Measurements from ENCODE around the gene ABLIM2.

The ABLIM2 gene

DNA sequence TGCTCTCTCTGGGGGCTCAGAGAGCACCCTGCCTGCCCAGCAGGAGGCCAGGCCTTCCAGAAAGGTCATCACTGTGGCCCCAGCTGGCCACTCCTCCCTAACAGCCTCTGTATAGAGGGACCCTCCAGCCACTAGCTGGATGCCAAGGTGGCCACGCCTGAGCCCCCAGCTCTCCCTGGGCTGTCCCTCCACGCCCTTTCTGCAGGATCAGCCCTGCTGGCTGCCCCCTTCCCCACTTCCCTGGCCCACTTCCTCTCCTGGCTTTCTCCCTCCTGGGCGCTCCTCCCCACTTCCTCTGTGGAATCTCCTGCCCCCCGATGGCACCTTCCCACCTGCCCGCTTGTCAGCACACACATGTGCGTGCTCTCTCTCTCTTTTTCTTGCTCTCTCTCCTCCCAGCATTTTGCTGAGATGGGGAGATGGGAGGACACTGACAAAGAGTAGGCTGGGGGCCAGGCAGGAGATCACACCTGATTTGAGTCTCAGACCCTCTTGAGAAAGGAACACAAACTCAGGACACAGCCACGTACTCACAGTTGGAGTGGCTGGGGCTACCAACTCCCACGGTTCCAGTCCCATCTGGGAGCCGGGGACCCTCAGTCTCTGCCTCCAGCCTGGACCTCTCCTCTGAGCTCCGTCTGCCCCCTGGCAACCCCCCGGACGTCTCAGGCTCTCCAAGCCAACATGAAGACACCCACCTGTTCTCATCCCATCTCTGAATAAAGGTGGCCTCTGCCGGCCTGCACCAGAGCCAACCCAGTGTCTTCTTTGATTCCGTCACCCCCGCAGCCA is 156.9 kb downstream of the ABLIM2 start:
- H3K9ac ChIP-seq (ENCODE audit: low read depth in 1 of 2, low read length in 2 of 2): no peak overlapping the region
- H3K4me3 ChIP-seq (ENCODE audit: low read length in 2 of 2): no peak overlapping the region
- no peak overlapping the region for H3K27ac ChIP-seq (ENCODE audit: low read depth in 2 of 2, low read length in 2 of 2)
- H3K36me3 ChIP-seq (ENCODE audit: control insufficient read depth in 2 of 2, insufficient read depth in 2 of 2, low read length in 2 of 2): no peaks in the 10 kb centered on the region
- no peaks in the 10 kb centered on the region for H3K27me3 ChIP-seq (ENCODE audit: control insufficient read depth in 2 of 2, insufficient read depth in 2 of 2, low read length in 2 of 2)
- H3K9me3 ChIP-seq (ENCODE audit: control insufficient read depth in 2 of 2, low read length in 2 of 2): no peaks in the 10 kb centered on the region
- H3K4me1 ChIP-seq (ENCODE audit: control insufficient read depth in 2 of 2, insufficient read depth in 2 of 2, low read length in 2 of 2): no peaks in the 10 kb centered on the region

DNA sequence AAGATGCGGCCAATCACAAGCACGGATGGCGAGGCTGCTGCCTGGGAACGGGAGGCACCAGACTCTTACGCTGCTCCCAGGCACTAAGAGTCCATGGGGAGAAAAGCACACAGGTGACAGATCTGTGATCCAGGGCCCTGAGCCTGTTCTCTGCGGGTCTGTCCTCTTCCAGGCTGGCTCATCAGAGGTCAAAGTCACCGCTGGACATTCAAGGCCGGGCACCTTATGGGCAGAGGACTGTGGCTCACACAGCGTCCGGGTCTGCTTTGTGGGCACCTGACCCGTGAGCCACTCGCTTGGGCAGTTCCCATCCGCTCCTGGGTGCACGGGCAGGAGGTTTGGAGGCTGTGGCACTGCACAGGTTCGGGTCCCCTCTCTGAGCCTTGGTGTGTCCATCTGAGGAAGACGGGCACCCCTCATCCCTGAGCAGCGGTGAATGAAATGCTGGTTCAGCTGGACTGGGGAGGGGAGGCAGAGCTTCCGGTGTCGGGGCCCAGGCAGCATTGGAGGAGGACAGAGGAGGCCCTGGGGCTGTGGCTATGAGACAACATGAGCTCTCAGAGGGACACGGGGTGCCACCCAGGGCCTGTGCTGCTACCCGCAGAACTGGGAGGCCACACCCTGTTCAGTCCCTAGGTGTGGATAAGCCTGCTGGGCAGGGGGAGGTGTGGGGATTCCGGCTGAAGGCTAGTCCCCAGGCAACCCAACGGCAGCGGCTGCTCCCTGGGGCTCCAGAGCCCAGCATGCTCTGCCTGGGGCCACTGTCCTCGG is 157.7 kb downstream of the ABLIM2 start:
- Histone ChIP-seq H3K36me3 (ENCODE audit: control insufficient read depth in 2 of 2, insufficient read depth in 2 of 2, low read length in 2 of 2) (no peaks in the 10 kb centered on the region), H3K9ac (ENCODE audit: low read depth in 1 of 2, low read length in 2 of 2) (no peak overlapping the region), H3K27ac (ENCODE audit: low read depth in 2 of 2, low read length in 2 of 2) (no peak overlapping the region), H3K4me3 (ENCODE audit: low read length in 2 of 2) (no peak overlapping the region), H3K4me1 (ENCODE audit: control insufficient read depth in 2 of 2, insufficient read depth in 2 of 2, low read length in 2 of 2) (no peaks in the 10 kb centered on the region), H3K27me3 (ENCODE audit: control insufficient read depth in 2 of 2, insufficient read depth in 2 of 2, low read length in 2 of 2) (no peaks in the 10 kb centered on the region), H3K9me3 (ENCODE audit: control insufficient read depth in 2 of 2, low read length in 2 of 2) (no peaks in the 10 kb centered on the region)

DNA sequence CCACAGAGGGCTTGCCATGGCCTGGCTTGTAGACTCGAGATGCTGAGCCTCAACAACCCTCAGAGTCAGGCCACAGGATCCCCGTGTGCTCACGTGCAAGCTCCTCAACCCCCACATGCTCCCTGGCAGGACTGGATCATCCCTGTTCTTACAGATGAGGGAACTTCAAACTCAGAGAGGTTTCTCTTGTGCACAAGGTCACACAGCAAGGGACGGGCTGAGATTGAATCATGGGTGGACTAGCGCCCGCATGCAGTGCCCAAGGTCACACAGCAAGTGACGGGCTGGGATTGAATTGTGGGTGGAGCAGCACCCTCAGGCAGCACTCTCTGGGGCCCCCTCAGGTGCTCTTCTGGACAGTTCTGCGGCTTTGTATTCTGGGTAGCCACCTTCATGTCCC is 158.4 kb downstream of the ABLIM2 start:
- no peak overlapping the region for H3K4me3 ChIP-seq (ENCODE audit: low read length in 2 of 2)
- H3K9ac ChIP-seq (ENCODE audit: low read depth in 1 of 2, low read length in 2 of 2): no peak overlapping the region
- H3K36me3 ChIP-seq (ENCODE audit: control insufficient read depth in 2 of 2, insufficient read depth in 2 of 2, low read length in 2 of 2): no peaks in the 10 kb centered on the region
- no peaks in the 10 kb centered on the region for H3K27me3 ChIP-seq (ENCODE audit: control insufficient read depth in 2 of 2, insufficient read depth in 2 of 2, low read length in 2 of 2)
- no peaks in the 10 kb centered on the region for H3K4me1 ChIP-seq (ENCODE audit: control insufficient read depth in 2 of 2, insufficient read depth in 2 of 2, low read length in 2 of 2)
- no peaks in the 10 kb centered on the region for H3K9me3 ChIP-seq (ENCODE audit: control insufficient read depth in 2 of 2, low read length in 2 of 2)
- H3K27ac ChIP-seq (ENCODE audit: low read depth in 2 of 2, low read length in 2 of 2): no peak overlapping the region

DNA sequence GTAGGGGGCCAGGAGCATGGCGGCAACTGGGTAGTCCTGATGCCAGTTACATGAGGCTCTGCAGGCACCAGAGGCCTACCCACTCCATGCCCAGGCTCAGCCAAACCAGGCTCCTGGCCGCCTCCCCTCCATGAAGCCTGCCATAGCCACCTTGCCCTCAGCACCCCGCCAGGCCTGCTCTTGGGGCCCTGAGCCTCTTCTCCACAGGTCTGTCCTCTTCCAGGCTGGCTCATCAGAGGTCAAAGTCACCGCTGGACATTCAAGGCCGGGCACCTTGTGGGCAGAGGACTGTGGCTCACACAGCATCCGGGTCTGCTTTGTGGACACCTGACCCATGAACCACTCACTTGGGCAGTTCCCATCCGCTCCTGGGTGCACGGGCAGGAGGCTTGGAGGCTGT is 158.9 kb downstream of the ABLIM2 start:
- Histone ChIP-seq H3K9me3 (ENCODE audit: control insufficient read depth in 2 of 2, low read length in 2 of 2) (no peaks in the 10 kb centered on the region), H3K9ac (ENCODE audit: low read depth in 1 of 2, low read length in 2 of 2) (no peak overlapping the region), H3K27me3 (ENCODE audit: control insufficient read depth in 2 of 2, insufficient read depth in 2 of 2, low read length in 2 of 2) (no peaks in the 10 kb centered on the region), H3K4me1 (ENCODE audit: control insufficient read depth in 2 of 2, insufficient read depth in 2 of 2, low read length in 2 of 2) (no peaks in the 10 kb centered on the region), H3K36me3 (ENCODE audit: control insufficient read depth in 2 of 2, insufficient read depth in 2 of 2, low read length in 2 of 2) (no peaks in the 10 kb centered on the region), H3K4me3 (ENCODE audit: low read length in 2 of 2) (no peak overlapping the region), H3K27ac (ENCODE audit: low read depth in 2 of 2, low read length in 2 of 2) (no peak overlapping the region)

DNA sequence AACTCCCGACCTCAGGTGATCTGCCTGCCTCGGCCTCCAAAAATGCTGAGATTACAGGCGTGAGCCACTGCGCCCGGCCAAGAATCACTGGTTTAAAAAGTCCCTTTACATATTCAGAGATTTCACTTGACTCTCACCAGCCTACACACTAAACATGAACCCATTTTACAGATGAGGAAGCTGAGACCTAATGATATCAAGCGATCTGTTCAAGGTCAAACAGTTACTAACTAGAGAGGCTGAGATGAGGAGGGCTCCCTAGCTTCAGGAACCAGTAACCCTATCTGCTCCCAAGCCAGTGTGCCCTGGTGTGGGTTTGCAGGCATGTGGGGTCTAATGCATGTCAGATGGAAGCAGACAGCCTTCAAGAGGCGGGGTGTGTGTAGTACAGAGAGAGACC is 159.3 kb downstream of the ABLIM2 start:
- no peaks in the 10 kb centered on the region for H3K4me1 ChIP-seq (ENCODE audit: control insufficient read depth in 2 of 2, insufficient read depth in 2 of 2, low read length in 2 of 2)
- no peak overlapping the region for H3K9ac ChIP-seq (ENCODE audit: low read depth in 1 of 2, low read length in 2 of 2)
- no peaks in the 10 kb centered on the region for H3K36me3 ChIP-seq (ENCODE audit: control insufficient read depth in 2 of 2, insufficient read depth in 2 of 2, low read length in 2 of 2)

DNA sequence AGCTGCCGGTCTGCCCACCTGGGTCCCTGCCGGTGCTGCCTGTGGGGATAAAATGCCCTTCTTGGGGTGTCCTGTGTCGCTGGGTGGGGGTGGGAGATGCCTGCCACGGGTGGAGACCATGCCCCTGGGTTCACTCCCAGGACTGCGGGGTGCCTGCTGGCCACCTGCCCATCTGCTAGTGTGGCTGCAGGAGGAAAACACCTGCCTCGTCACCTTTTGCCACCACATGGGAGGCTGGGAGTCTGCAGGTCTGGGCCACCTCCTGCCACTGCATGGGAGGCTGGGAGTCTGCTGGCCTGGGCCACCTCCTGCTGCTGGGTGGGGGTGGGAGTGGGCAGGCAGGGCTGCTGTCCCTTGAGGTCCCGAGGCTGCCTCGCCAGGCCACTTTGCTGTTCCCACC is 160.2 kb downstream of the ABLIM2 start:
- no peaks in the 10 kb centered on the region for H3K27me3 ChIP-seq (ENCODE audit: control insufficient read depth in 2 of 2, insufficient read depth in 2 of 2, low read length in 2 of 2)
- no peaks in the 10 kb centered on the region for H3K9me3 ChIP-seq (ENCODE audit: control insufficient read depth in 2 of 2, low read length in 2 of 2)
- H3K9ac ChIP-seq (ENCODE audit: low read depth in 1 of 2, low read length in 2 of 2): no peak overlapping the region
- no peak overlapping the region for H3K4me3 ChIP-seq (ENCODE audit: low read length in 2 of 2)
- no peaks in the 10 kb centered on the region for H3K36me3 ChIP-seq (ENCODE audit: control insufficient read depth in 2 of 2, insufficient read depth in 2 of 2, low read length in 2 of 2)
- H3K4me1 ChIP-seq (ENCODE audit: control insufficient read depth in 2 of 2, insufficient read depth in 2 of 2, low read length in 2 of 2): no peaks in the 10 kb centered on the region
- no peak overlapping the region for H3K27ac ChIP-seq (ENCODE audit: low read depth in 2 of 2, low read length in 2 of 2)

More for the DNA sequence above, 159.3 kb downstream of the ABLIM2 start:
- no peak overlapping the region for H3K27ac ChIP-seq (ENCODE audit: low read depth in 2 of 2, low read length in 2 of 2)
- H3K27me3 ChIP-seq (ENCODE audit: control insufficient read depth in 2 of 2, insufficient read depth in 2 of 2, low read length in 2 of 2): no peaks in the 10 kb centered on the region
- no peaks in the 10 kb centered on the region for H3K9me3 ChIP-seq (ENCODE audit: control insufficient read depth in 2 of 2, low read length in 2 of 2)
- no peak overlapping the region for H3K4me3 ChIP-seq (ENCODE audit: low read length in 2 of 2)

DNA sequence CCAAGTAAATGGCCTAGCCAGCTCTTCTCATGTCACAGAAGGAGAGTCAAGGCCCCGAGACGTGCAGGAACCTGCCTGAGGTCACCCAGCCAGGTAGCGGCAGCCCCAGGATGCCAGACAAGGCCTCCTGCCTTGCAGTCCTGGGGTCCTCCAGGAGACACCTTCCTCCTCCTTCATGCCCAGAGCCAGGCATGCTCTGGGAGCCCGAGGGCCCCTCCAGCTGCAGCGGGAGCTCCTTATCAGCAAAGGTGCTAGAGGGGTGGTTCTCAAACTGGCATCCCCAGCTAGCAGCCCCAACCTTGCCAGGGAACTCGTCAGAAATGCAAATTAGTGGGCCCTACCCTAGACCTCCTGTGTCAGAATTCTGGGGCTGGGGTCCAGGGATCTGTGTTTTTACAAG is 162.7 kb downstream of the ABLIM2 start:
- Histone ChIP-seq H3K9me3 (ENCODE audit: control insufficient read depth in 2 of 2, low read length in 2 of 2) (no peaks in the 10 kb centered on the region), H3K27ac (ENCODE audit: low read depth in 2 of 2, low read length in 2 of 2) (no peak overlapping the region), H3K27me3 (ENCODE audit: control insufficient read depth in 2 of 2, insufficient read depth in 2 of 2, low read length in 2 of 2) (no peaks in the 10 kb centered on the region), H3K4me1 (ENCODE audit: control insufficient read depth in 2 of 2, insufficient read depth in 2 of 2, low read length in 2 of 2) (no peaks in the 10 kb centered on the region), H3K9ac (ENCODE audit: low read depth in 1 of 2, low read length in 2 of 2) (no peak overlapping the region), H3K36me3 (ENCODE audit: control insufficient read depth in 2 of 2, insufficient read depth in 2 of 2, low read length in 2 of 2) (no peaks in the 10 kb centered on the region), H3K4me3 (ENCODE audit: low read length in 2 of 2) (no peak overlapping the region)

DNA sequence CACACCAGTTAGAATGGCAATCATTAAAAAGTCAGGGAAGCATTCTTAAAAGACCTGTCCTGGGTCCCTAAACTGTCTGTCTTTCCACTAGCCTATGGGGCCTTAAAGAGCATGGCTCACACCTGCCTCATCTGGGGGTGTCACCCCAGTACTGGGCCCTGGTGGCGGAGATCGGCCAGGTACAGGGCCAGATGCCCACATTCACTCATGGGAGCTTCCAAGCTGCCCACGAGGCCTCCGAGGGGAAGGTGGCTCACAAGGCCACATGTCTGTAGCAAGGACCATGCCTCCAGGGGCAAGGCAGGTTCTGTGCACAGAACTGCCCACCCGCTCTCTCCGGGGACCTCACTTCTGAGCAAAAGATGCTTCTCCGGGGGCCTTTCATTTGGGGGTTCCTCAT is 163.5 kb downstream of the ABLIM2 start:
- no peaks in the 10 kb centered on the region for H3K27me3 ChIP-seq (ENCODE audit: control insufficient read depth in 2 of 2, insufficient read depth in 2 of 2, low read length in 2 of 2)
- no peaks in the 10 kb centered on the region for H3K9me3 ChIP-seq (ENCODE audit: control insufficient read depth in 2 of 2, low read length in 2 of 2)
- no peaks in the 10 kb centered on the region for H3K4me1 ChIP-seq (ENCODE audit: control insufficient read depth in 2 of 2, insufficient read depth in 2 of 2, low read length in 2 of 2)
- H3K27ac ChIP-seq (ENCODE audit: low read depth in 2 of 2, low read length in 2 of 2): no peak overlapping the region
- H3K4me3 ChIP-seq (ENCODE audit: low read length in 2 of 2): no peak overlapping the region
- H3K36me3 ChIP-seq (ENCODE audit: control insufficient read depth in 2 of 2, insufficient read depth in 2 of 2, low read length in 2 of 2): no peaks in the 10 kb centered on the region
- no peak overlapping the region for H3K9ac ChIP-seq (ENCODE audit: low read depth in 1 of 2, low read length in 2 of 2)

DNA sequence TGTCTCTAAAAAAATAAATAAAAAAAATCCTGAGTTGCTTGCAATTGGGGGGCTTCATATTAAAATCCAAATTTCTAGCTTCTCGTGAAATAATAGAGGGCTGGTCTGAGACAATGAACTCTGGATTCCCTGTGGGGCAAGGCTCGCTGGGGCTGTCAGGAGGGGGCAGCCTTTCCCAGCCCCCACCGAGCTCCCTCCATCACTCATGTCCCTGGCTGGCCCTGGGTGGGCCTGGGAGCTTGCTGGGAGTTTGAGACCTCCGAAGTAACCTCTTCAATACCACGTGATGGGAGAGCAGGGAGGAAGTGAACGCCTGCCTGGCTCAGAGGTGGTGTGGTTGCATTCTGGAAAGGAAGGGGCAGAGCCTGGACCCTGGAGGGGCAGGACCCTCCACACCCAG is 164.9 kb downstream of the ABLIM2 start:
- no peaks in the 10 kb centered on the region for H3K9me3 ChIP-seq (ENCODE audit: control insufficient read depth in 2 of 2, low read length in 2 of 2)
- H3K4me3 ChIP-seq (ENCODE audit: low read length in 2 of 2): no peak overlapping the region
- H3K36me3 ChIP-seq (ENCODE audit: control insufficient read depth in 2 of 2, insufficient read depth in 2 of 2, low read length in 2 of 2): no peaks in the 10 kb centered on the region
- H3K9ac ChIP-seq (ENCODE audit: low read depth in 1 of 2, low read length in 2 of 2): no peak overlapping the region
- no peaks in the 10 kb centered on the region for H3K4me1 ChIP-seq (ENCODE audit: control insufficient read depth in 2 of 2, insufficient read depth in 2 of 2, low read length in 2 of 2)
- no peak overlapping the region for H3K27ac ChIP-seq (ENCODE audit: low read depth in 2 of 2, low read length in 2 of 2)
- H3K27me3 ChIP-seq (ENCODE audit: control insufficient read depth in 2 of 2, insufficient read depth in 2 of 2, low read length in 2 of 2): no peaks in the 10 kb centered on the region

DNA sequence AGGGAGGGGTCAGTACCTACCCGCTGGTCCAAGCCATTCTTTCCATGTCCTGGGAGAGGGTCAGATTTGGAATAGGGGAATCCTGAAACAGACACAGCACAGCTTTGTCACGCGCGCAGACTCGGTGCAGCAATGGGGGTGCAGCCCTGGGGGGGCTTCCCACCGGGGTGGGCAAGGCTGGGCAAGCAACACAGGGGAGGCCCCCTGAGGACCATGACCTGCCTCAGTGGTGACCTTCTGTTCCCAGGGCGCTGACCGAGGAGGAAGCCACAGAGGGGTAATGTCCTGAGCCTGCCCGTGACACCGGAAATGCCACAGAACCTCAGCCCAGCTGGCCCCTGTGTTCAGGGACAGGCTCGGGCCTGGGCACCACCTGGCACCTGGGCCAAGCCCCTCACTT is 165.8 kb downstream of the ABLIM2 start:
- Histone ChIP-seq H3K4me1 (ENCODE audit: control insufficient read depth in 2 of 2, insufficient read depth in 2 of 2, low read length in 2 of 2) (no peaks in the 10 kb centered on the region), H3K36me3 (ENCODE audit: control insufficient read depth in 2 of 2, insufficient read depth in 2 of 2, low read length in 2 of 2) (no peaks in the 10 kb centered on the region), H3K27me3 (ENCODE audit: control insufficient read depth in 2 of 2, insufficient read depth in 2 of 2, low read length in 2 of 2) (no peaks in the 10 kb centered on the region), H3K27ac (ENCODE audit: low read depth in 2 of 2, low read length in 2 of 2) (no peak overlapping the region), H3K9ac (ENCODE audit: low read depth in 1 of 2, low read length in 2 of 2) (no peak overlapping the region), H3K9me3 (ENCODE audit: control insufficient read depth in 2 of 2, low read length in 2 of 2) (no peaks in the 10 kb centered on the region), H3K4me3 (ENCODE audit: low read length in 2 of 2) (no peak overlapping the region)

Data from mucosa of rectum (tissue), 2 donors.